ENCODE data around the gene PRRC2A. TPM values are rescaled to one million over a fixed set of nuclear protein-coding genes. Genes with fewer than 3 reads are reported as not detected.
A peak's percentile ranks its signal among the peaks of the same experiment; 100 is the strongest.

PRRC2A gene
- total RNA-seq, 6 donors from 2014 or later, result 80.1 to 154 (median 125) TPM

GRCh38 chr6:31574106-31575061, 46.1 kb upstream of the PRRC2A start:
- H3K27ac ChIP-seq, result peak overlapping the region in 2 of 4 donors; percentile 8 to 81
- H3K4me3 ChIP-seq, result no peak overlapping the region
- TF ChIP-seq POLR2A (IDR thresholded peaks at IDR 0.05), result no peak
- no peak for TF ChIP-seq POLR2AphosphoS5 (IDR thresholded peaks at IDR 0.05)
- no peak for TF ChIP-seq EP300 (IDR thresholded peaks at IDR 0.05)
- TF ChIP-seq CTCF (IDR thresholded peaks at IDR 0.05), result no peak

GRCh38 chr6:31575335-31575901, 45.1 kb upstream of the PRRC2A start, which contains the start of gene TNF:
TSS of gene TNF (plus strand) at chr6:31575565. CDS start at chr6:31575742, 177 bp downstream.
- Histone ChIP-seq H3K4me1 (peaks cover under 1 to 7% (median 2%) of the 10 kb centered on the region in 4 donors), H3K36me3 (no peaks in the 10 kb centered on the region), H3K9me3 (no peaks in the 10 kb centered on the region), H3K27me3 (no peaks in the 10 kb centered on the region), H3K27ac (peak within 1 kb of the TSS in 3 of 4 donors; percentile 40 to 81 (median 73)), H3K4me3 (peak within 1 kb of the TSS in 3 of 4 donors; percentile 35 to 53 (median 43))
- peak in 1 of 2 donors; percentile 85 for ATAC-seq (ENCODE audit: low FRiP score in 2 of 2)
- WGBS, 2 donors, result 47 to 57% methylated on average over 13 to 19 of the region's 19 CpGs
- peak in 1 of 4 donors; percentile 72 for TF ChIP-seq POLR2A (IDR thresholded peaks at IDR 0.05)
- no peak for TF ChIP-seq CTCF (IDR thresholded peaks at IDR 0.05)
- peak; percentile 34 to 73 for TF ChIP-seq POLR2AphosphoS5 (IDR thresholded peaks at IDR 0.05)
- DNase-seq, result peak in 1 of 2 donors; percentile 62

More at GRCh38 chr6:31574106-31575061, 46.1 kb upstream of the PRRC2A start:
- WGBS, 2 donors, result 83 to 87% methylated on average over 14 of the region's 14 CpGs
- Histone ChIP-seq H3K27me3 (no peaks in the 10 kb centered on the region), H3K4me1 (peaks cover 0 to 7% (median 0%) of the 10 kb centered on the region in 4 donors), H3K36me3 (no peaks in the 10 kb centered on the region), H3K9me3 (no peaks in the 10 kb centered on the region)
- ATAC-seq (ENCODE audit: low FRiP score in 2 of 2) (no peak), DNase-seq (no peak)

GRCh38 chr6:31575952-31576685, 44.4 kb upstream of the PRRC2A start:
- Histone ChIP-seq H3K4me3 (peak overlapping the region in 3 of 4 donors; percentile 35 to 53 (median 43)), H3K36me3 (no peaks in the 10 kb centered on the region), H3K9me3 (no peaks in the 10 kb centered on the region), H3K27ac (peak overlapping the region in 3 of 4 donors; percentile 40 to 81 (median 73)), H3K27me3 (no peaks in the 10 kb centered on the region), H3K4me1 (peaks cover 3 to 7% (median 5%) of the 10 kb centered on the region in 4 donors)
- DNase-seq (no peak), ATAC-seq (ENCODE audit: low FRiP score in 2 of 2) (no peak)
- TF ChIP-seq POLR2A (IDR thresholded peaks at IDR 0.05) (no peak), CTCF (IDR thresholded peaks at IDR 0.05) (no peak), EP300 (IDR thresholded peaks at IDR 0.05) (no peak), POLR2AphosphoS5 (IDR thresholded peaks at IDR 0.05) (no peak)
- 65 to 69% methylated on average over 8 of the region's 8 CpGs for WGBS, 2 donors

DNA sequence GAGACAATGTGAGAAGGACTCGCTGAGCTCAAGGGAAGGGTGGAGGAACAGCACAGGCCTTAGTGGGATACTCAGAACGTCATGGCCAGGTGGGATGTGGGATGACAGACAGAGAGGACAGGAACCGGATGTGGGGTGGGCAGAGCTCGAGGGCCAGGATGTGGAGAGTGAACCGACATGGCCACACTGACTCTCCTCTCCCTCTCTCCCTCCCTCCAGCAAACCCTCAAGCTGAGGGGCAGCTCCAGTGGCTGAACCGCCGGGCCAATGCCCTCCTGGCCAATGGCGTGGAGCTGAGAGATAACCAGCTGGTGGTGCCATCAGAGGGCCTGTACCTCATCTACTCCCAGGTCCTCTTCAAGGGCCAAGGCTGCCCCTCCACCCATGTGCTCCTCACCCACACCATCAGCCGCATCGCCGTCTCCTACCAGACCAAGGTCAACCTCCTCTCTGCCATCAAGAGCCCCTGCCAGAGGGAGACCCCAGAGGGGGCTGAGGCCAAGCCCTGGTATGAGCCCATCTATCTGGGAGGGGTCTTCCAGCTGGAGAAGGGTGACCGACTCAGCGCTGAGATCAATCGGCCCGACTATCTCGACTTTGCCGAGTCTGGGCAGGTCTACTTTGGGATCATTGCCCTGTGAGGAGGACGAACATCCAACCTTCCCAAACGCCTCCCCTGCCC, 43.5 kb upstream of the PRRC2A start:
- Histone ChIP-seq H3K27ac (peak overlapping the region in 3 of 4 donors; percentile 10 to 61 (median 23)), H3K4me1 (peaks cover 9 to 13% (median 11%) of the 10 kb centered on the region in 4 donors), H3K4me3 (peak overlapping the region in 2 of 4 donors; percentile 43 to 53), H3K36me3 (no peaks in the 10 kb centered on the region), H3K27me3 (no peaks in the 10 kb centered on the region), H3K9me3 (no peaks in the 10 kb centered on the region)
- ATAC-seq (ENCODE audit: low FRiP score in 2 of 2), result no peak
- peak in 1 of 2 donors; percentile 43 for DNase-seq
- peak in 1 of 4 donors; percentile 13 for TF ChIP-seq POLR2A (IDR thresholded peaks at IDR 0.05)
- no peak for TF ChIP-seq CTCF (IDR thresholded peaks at IDR 0.05)
- TF ChIP-seq EP300 (IDR thresholded peaks at IDR 0.05), result no peak
- peak in 1 of 2 donors; percentile 24 for TF ChIP-seq POLR2AphosphoS5 (IDR thresholded peaks at IDR 0.05)
- WGBS, 2 donors, result 81 to 88% methylated on average over 19 of the region's 19 CpGs

All from upper lobe of left lung (tissue), 6 donors.